CD4-positive, alpha-beta T cell (primary cell): ENCODE results near the gene PDE3A. TPM values are rescaled to one million over a fixed set of nuclear protein-coding genes. Genes with fewer than 3 reads are reported as not detected.

Experiments used
- ATAC-seq: fragments of 200-7000 bp; cut with Tn5 transposase; one replicate; pipeline ENCODE4 v1.10.0; 2022; ENCODE audit warnings: mild to moderate bottlenecking; ENCODE audit not compliant: poor library complexity
- CTCF ChIA-PET: fragments of 350-600 bp; sonication (Branson Sonifier 250); formaldehyde crosslinking; loops from one replicate; lab custom pipeline; 2021; ENCODE audit warnings: antibody characterized with exemption, inconsistent platforms; lab: Charles Lee
- POLR2A ChIA-PET: fragments of 350-600 bp; sonication (Branson Sonifier 250); formaldehyde crosslinking; loops from one replicate; lab custom pipeline; 2021; ENCODE audit warnings: antibody characterized with exemption, inconsistent platforms; lab: Charles Lee
- DNase-seq, 14 experiments: peaks; one replicate each; pipeline ENCODE4 v3.0.0-alpha.2; 2013 to 2020; ENCODE audit warnings: mixed read lengths in 2 of 14
- H3K27ac ChIP-seq, 2 donors: one replicate each; pipeline versions ENCODE4 v1.5.1 to v1.7.0; 2013; ENCODE audit warnings: low read length in 2 of 2, low read depth in 1 of 2, mild to moderate bottlenecking in 1 of 2
- H3K27me3 ChIP-seq, 2 experiments: 1 replicate in 1 of 2; 2 replicates in 1 of 2; pipeline versions ENCODE4 v1.6.1 to v1.7.0; 2013; ENCODE audit warnings: low read length in 2 of 2, control low read depth in 1 of 2, mild to moderate bottlenecking in 1 of 2, moderate library complexity in 1 of 2; ENCODE audit not compliant: insufficient read depth in 2 of 2, control insufficient read depth in 1 of 2
- H3K36me3 ChIP-seq: one replicate; pipeline ENCODE4 v1.6.1; 2013; ENCODE audit warnings: low read length, control low read depth; ENCODE audit not compliant: insufficient read depth
- H3K4me1 ChIP-seq: one replicate; pipeline ENCODE4 v1.6.1; 2013; ENCODE audit warnings: low read length, control low read depth; ENCODE audit not compliant: insufficient read depth
- H3K4me3 ChIP-seq: one replicate; pipeline ENCODE4 v1.5.1; 2013; ENCODE audit warnings: mild to moderate bottlenecking, low read length, moderate library complexity
- H3K9me3 ChIP-seq, 2 experiments: 1 replicate in 1 of 2; 2 replicates in 1 of 2; pipeline versions ENCODE4 v1.6.1 to v1.7.0; 2013; ENCODE audit warnings: low read length in 2 of 2, mild to moderate bottlenecking in 2 of 2, control low read depth in 1 of 2, moderate library complexity in 1 of 2; ENCODE audit not compliant: control insufficient read depth in 1 of 2, insufficient read depth in 1 of 2
- H3K27ac Mint-ChIP-seq: one replicate; pipeline ENCODE4 v1.8.0; 2020; ENCODE audit warnings: mixed read lengths
- H3K27me3 Mint-ChIP-seq: one replicate; pipeline ENCODE4 v1.8.0; 2021; ENCODE audit warnings: mixed read lengths
- H3K36me3 Mint-ChIP-seq: one replicate; pipeline ENCODE4 v1.8.0; 2021; ENCODE audit warnings: low read depth, mixed read lengths
- H3K4me1 Mint-ChIP-seq: one replicate; pipeline ENCODE4 v1.8.0; 2021; ENCODE audit warnings: low read depth, mixed read lengths
- H3K4me3 Mint-ChIP-seq: one replicate; pipeline ENCODE4 v1.8.0; 2020; ENCODE audit warnings: mild to moderate bottlenecking, mixed read lengths
- H3K9me3 Mint-ChIP-seq: one replicate; pipeline ENCODE4 v1.8.0; 2020; ENCODE audit warnings: mixed read lengths
- intact Hi-C, 2 experiments: fragments of 100-400 bp; cut with DNase I in 1 of 2; cut with micrococcal nuclease in 1 of 2; formaldehyde crosslinking; loops; one replicate each; pipeline versions ENCODE4 v1.15.1 to v1.9.0; 2023 to 2025; cut with DNase I, micrococcal nuclease
- total RNA-seq, 174 experiments: library from RNA in 2 of 174; stranded (reverse) in 2 of 174; gene quantifications; one replicate each; pipeline ENCODE4 v1.2.3 and lab custom pipeline; 2021 to 2026
- TF ChIP-seq, protein P1 (sequence below): fragments of 200-600 bp; IDR thresholded peaks from one replicate; pipeline ENCODE4 v1.8.0; 2022; ENCODE audit warnings: antibody characterized with exemption, mild to moderate bottlenecking

The PDE3A gene
- total RNA-seq, 2 experiments from 2014 or later, result not detected

DNA sequence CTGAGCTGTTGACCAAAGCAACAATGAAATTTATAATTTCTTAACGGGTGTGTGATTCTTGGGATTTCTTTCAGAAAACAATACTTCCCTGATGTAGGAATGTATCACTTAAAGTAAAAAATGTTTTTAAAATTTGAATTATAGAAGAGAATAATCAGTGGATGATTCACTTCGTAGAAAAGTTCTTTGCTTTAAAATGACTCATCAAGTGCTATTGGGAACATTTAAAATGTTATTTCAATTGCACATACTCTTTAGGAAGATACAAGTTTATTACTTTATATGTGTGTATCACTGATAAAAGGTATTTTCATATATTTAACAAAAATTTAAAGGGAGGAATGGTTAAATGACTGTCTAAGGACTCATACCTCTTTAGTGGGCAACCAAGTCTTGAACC is 155.3 kb downstream of the PDE3A start:
- Histone ChIP-seq H3K27ac (no peak overlapping the region), H3K9me3 (no peaks in the 10 kb centered on the region), H3K4me1 (no peaks in the 10 kb centered on the region), H3K27me3 (no peaks in the 10 kb centered on the region), H3K36me3 (no peaks in the 10 kb centered on the region), H3K4me3 (no peak overlapping the region)
- ChIA-PET POLR2A (no interaction called here), CTCF (no interaction called here)
- no peak for ATAC-seq
- no peaks in the 10 kb centered on the region for H3K27me3 Mint-ChIP-seq
- TF ChIP-seq, protein P1, sequence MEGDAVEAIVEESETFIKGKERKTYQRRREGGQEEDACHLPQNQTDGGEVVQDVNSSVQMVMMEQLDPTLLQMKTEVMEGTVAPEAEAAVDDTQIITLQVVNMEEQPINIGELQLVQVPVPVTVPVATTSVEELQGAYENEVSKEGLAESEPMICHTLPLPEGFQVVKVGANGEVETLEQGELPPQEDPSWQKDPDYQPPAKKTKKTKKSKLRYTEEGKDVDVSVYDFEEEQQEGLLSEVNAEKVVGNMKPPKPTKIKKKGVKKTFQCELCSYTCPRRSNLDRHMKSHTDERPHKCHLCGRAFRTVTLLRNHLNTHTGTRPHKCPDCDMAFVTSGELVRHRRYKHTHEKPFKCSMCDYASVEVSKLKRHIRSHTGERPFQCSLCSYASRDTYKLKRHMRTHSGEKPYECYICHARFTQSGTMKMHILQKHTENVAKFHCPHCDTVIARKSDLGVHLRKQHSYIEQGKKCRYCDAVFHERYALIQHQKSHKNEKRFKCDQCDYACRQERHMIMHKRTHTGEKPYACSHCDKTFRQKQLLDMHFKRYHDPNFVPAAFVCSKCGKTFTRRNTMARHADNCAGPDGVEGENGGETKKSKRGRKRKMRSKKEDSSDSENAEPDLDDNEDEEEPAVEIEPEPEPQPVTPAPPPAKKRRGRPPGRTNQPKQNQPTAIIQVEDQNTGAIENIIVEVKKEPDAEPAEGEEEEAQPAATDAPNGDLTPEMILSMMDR, result no peak
- H3K27ac Mint-ChIP-seq, result no peak overlapping the region
- DNase-seq, result no peak
- intact Hi-C loops, result no loop called here
- no peaks in the 10 kb centered on the region for H3K4me1 Mint-ChIP-seq
- H3K36me3 Mint-ChIP-seq, result no peaks in the 10 kb centered on the region
- H3K9me3 Mint-ChIP-seq, result peaks cover 2% of the 10 kb centered on the region
- H3K4me3 Mint-ChIP-seq, result no peak overlapping the region

DNA sequence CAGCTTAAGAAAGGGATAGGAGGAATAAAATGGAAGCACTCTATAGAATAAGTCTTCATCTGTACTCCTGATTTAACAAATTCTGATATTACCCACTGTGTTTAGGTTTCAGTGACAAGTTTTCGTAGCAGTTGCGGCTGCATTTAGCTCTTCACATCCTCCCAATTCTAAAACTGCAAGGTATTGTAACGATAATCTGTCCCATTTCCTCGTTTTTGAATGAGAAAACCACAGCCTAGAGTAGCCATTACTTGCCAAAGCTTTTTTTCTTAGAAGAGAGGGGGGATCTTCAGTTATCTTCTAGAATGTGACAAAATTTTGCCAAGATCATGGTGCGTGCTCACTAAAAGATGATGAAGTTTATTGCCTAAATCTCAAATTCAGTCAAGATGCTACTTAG is 155.8 kb downstream of the PDE3A start:
- H3K4me3 ChIP-seq, result no peak overlapping the region
- H3K4me1 Mint-ChIP-seq, result no peaks in the 10 kb centered on the region
- no peaks in the 10 kb centered on the region for H3K36me3 ChIP-seq
- POLR2A ChIA-PET, result no interaction called here
- CTCF ChIA-PET, result no interaction called here
- no peaks in the 10 kb centered on the region for H3K27me3 Mint-ChIP-seq
- H3K27ac ChIP-seq, result no peak overlapping the region
- no peaks in the 10 kb centered on the region for H3K4me1 ChIP-seq
- H3K27me3 ChIP-seq, result no peaks in the 10 kb centered on the region
- DNase-seq (no peak), ATAC-seq (no peak)
- H3K27ac Mint-ChIP-seq, result no peak overlapping the region
- no peaks in the 10 kb centered on the region for H3K9me3 Mint-ChIP-seq
- intact Hi-C loops, result no loop called here
- H3K9me3 ChIP-seq, result no peaks in the 10 kb centered on the region
- TF ChIP-seq, protein P1, result no peak
- no peak overlapping the region for H3K4me3 Mint-ChIP-seq
- H3K36me3 Mint-ChIP-seq, result no peaks in the 10 kb centered on the region

DNA sequence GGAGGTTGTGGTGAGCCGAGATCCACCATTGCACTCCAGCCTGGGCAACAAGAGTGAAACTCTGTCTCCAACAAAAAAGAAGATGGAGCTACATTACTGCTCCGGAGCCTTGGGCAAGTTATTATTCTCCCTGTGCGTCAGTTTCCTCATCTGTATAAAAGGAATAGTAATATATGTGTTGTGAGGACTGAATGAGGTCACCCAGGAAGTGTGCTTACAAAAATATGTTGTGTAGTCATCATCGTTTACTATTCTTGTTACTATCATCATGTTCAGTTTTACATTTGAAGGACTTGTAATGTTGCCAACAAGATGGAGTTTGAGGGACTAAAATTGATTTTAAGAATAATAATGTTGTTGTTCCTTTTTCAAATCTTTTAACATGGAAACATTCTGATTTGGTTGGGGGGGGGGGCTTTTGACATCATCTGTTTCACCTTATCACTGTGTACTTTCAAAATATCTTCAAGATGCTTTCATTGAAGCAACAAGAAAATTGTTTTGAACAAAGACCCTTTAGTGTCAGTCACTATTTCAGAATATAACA is 156.8 kb downstream of the PDE3A start:
- Histone ChIP-seq H3K4me1 (no peaks in the 10 kb centered on the region), H3K27ac (no peak overlapping the region), H3K27me3 (no peaks in the 10 kb centered on the region), H3K9me3 (no peaks in the 10 kb centered on the region), H3K36me3 (no peaks in the 10 kb centered on the region), H3K4me3 (no peak overlapping the region)
- H3K27ac Mint-ChIP-seq, result no peak overlapping the region
- TF ChIP-seq, protein P1, result no peak
- no peaks in the 10 kb centered on the region for H3K36me3 Mint-ChIP-seq
- no peak overlapping the region for H3K4me3 Mint-ChIP-seq
- no peaks in the 10 kb centered on the region for H3K4me1 Mint-ChIP-seq
- DNase-seq, result no peak
- no peaks in the 10 kb centered on the region for H3K27me3 Mint-ChIP-seq
- POLR2A ChIA-PET, result no interaction called here
- no peak for ATAC-seq
- intact Hi-C loops, result no loop called here
- CTCF ChIA-PET, result no interaction called here
- H3K9me3 Mint-ChIP-seq, result no peaks in the 10 kb centered on the region
